Bronchial epithelial cell (primary cell): ENCODE results near the gene CSNK1G3. TPM values are rescaled to one million over a fixed set of nuclear protein-coding genes. Genes with fewer than 3 reads are reported as not detected.
A peak's percentile ranks its signal among the peaks of the same experiment; 100 is the strongest.

ENCODE experiments used
- DNase-seq: peaks from one replicate; pipeline ENCODE4 v3.0.0-alpha.2; 2010; ENCODE audit warnings: low read depth
- FAIRE-seq: peaks from 2 replicates; lab custom pipeline; 2011; peaks lifted over from hg19 to GRCh38; lab: Jason Lieb, UNC
- H3K27me3 ChIP-seq: 2 replicates; pipeline ENCODE4 v1.5.1; 2011; ENCODE audit warnings: low read length; ENCODE audit not compliant: control insufficient read depth, insufficient read depth
- H3K36me3 ChIP-seq: 2 replicates; pipeline ENCODE4 v1.5.1; 2011; ENCODE audit warnings: low read length; ENCODE audit not compliant: control insufficient read depth, insufficient read depth
- H3K4me3 ChIP-seq: 2 replicates; pipeline ENCODE4 v1.5.1; 2011; ENCODE audit warnings: mild to moderate bottlenecking, low read depth, low read length, control low read depth
- CTCF ChIP-seq: IDR thresholded peaks from 2 replicates; pipeline ENCODE4 v1.5.1; 2011; ENCODE audit warnings: mild to moderate bottlenecking, moderate library complexity, low read length, control low read depth, inconsistent platforms; ENCODE audit not compliant: insufficient read depth, severe bottlenecking
- total RNA-seq: library from RNA; depleted of rRNA; stranded (reverse); fragments of >200 nt; gene quantifications from 2 replicates; pipeline ENCODE4 v1.2.1, GENCODE V29; 2014

Gene CSNK1G3
- total RNA-seq, 1 donor from 2014 or later, result 50.0 TPM

- DNase-seq (no peak), FAIRE-seq (no peak)
- H3K36me3 ChIP-seq, result no peaks in the 10 kb centered on the region
- H3K27me3 ChIP-seq, result no peaks in the 10 kb centered on the region
- H3K4me3 ChIP-seq, result no peak overlapping the region
- TF ChIP-seq CTCF, result no peak
These were observed 93.8 kb downstream of the CSNK1G3 start for GRCh38 chr5:123605822-123606221.

GRCh38 chr5:123610209-123610608 is 98.2 kb downstream of the CSNK1G3 start:
- Histone ChIP-seq H3K27me3 (no peaks in the 10 kb centered on the region), H3K36me3 (peaks cover 4% of the 10 kb centered on the region), H3K4me3 (no peak overlapping the region)
- FAIRE-seq, result no peak
- peak; percentile 5 for DNase-seq
- TF ChIP-seq CTCF, result no peak

- TF ChIP-seq CTCF, result peak; percentile 66
- Histone ChIP-seq H3K27me3 (no peaks in the 10 kb centered on the region), H3K36me3 (peaks cover 4% of the 10 kb centered on the region), H3K4me3 (no peak overlapping the region)
- FAIRE-seq (no peak), DNase-seq (peak; percentile 75)
These were observed 98.9 kb downstream of the CSNK1G3 start for GRCh38 chr5:123610665-123611405.

- DNase-seq (no peak), FAIRE-seq (no peak)
- Histone ChIP-seq H3K36me3 (peaks cover 4% of the 10 kb centered on the region), H3K27me3 (no peaks in the 10 kb centered on the region), H3K4me3 (no peak overlapping the region)
- no peak for TF ChIP-seq CTCF
These were observed 99.4 kb downstream of the CSNK1G3 start for GRCh38 chr5:123611406-123611709.

GRCh38 chr5:123617561-123617960 is 105.6 kb downstream of the CSNK1G3 start:
- Histone ChIP-seq H3K36me3 (peaks cover 4% of the 10 kb centered on the region), H3K27me3 (no peaks in the 10 kb centered on the region), H3K4me3 (no peak overlapping the region)
- DNase-seq (no peak), FAIRE-seq (no peak)
- TF ChIP-seq CTCF, result no peak

GRCh38 chr5:123626051-123626450 is 114.1 kb downstream of the CSNK1G3 start:
- FAIRE-seq (no peak), DNase-seq (no peak)
- no peak for TF ChIP-seq CTCF
- Histone ChIP-seq H3K36me3 (no peaks in the 10 kb centered on the region), H3K27me3 (no peaks in the 10 kb centered on the region), H3K4me3 (no peak overlapping the region)
